RCC 7860 (cell line): ENCODE data around the gene VGF.
A peak's percentile ranks its signal among the peaks of the same experiment; 100 is the strongest.
"Not testable (repeated sequence)": the region's sequence is repeated elsewhere in the genome, so short reads cannot be mapped to it uniquely, and the experiment has no call there.

Source experiments
- DNase-seq: peaks from one replicate; pipeline ENCODE4 v3.0.0-alpha.2; 2015; ENCODE audit warnings: low spot score
- FAIRE-seq: peaks from 2 replicates; lab custom pipeline; 2012; peaks lifted over from hg19 to GRCh38; lab: Jason Lieb, UNC

Gene VGF

GRCh38 chr7:101121631-101121990, 43.8 kb downstream of the VGF start:
- DNase-seq, FAIRE-seq: not testable (repeated sequence)

- DNase-seq (peak; percentile 86), FAIRE-seq (peak; percentile 90)
These were observed 45.1 kb downstream of the VGF start for GRCh38 chr7:101120315-101120714.

- FAIRE-seq (no peak), DNase-seq (no peak)
These were observed 45.5 kb downstream of the VGF start for GRCh38 chr7:101119876-101120275.

DNA sequence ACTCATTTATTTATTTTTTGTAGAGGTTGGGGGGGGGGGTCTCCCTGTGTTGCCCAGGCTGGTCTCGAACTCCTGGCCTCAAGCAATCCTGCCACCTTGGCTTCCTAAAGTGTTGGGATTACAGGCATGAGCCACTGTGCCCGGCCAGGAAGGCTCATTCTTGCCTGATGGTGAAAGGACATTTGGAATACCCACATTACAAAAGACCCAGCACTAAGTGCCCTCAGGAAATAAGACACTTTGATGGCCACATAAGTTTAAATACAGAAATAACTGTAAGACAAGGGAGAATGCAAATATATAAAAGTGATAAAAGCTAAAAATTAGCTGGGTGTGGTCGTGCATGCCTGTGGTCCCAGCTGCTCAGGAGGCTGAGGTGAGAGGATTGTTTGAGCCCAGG, 46.5 kb downstream of the VGF start:
- FAIRE-seq (no peak), DNase-seq (no peak)

DNA sequence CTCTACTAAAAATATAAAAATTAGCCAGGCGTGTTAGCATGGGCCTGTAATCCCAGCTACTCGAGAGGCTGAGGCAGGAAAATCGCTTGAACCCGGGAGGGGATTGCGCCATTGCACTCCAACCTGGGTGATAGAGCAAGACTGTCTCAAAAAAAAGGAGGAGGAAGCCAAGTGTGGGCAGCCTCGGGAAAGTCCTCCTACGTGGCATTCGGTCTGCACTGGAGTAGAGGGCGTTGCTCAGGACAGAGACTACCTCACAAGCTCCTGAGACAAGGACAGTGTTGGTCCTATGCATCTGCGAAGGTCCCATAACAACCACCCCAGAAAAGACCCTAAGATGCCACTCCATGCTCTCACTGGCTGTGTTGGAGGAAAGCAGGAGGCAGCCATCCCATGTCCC, 48.5 kb downstream of the VGF start:
- peak; percentile 94 for DNase-seq
- FAIRE-seq = no peak

DNA sequence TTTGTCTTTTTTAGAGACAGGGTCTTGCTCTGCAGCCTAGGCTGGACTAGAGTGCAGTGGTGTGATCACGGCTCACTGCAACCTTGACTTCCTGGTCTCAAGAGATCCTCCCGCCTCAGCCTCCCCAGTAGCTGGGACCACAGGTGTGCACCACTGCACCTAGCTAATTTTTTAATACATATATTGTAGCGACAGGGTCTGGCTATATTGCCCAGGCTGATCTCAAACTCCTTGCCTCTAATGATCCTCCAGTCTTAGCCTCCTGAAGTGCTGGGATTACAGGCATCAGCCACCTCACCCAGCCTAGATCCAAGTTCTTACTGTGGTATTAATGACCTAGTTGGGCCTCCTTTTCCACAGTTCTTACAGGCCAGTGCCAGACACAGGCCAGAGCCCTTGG, 50.2 kb downstream of the VGF start:
- FAIRE-seq = no peak
- DNase-seq = no peak

- no peak for FAIRE-seq
- DNase-seq = peak; percentile 71
These were observed 50.9 kb downstream of the VGF start for GRCh38 chr7:101114492-101114891.

- no peak for FAIRE-seq
- DNase-seq = no peak
These were observed 51.5 kb downstream of the VGF start for GRCh38 chr7:101113836-101114235.

GRCh38 chr7:101113140-101113539, 52.2 kb downstream of the VGF start:
- DNase-seq, FAIRE-seq: not testable (repeated sequence)
